HG03159 (cell line): ENCODE results near the gene CUTC.

Experiments used
- ATAC-seq: cut with Tn5 transposase; IDR thresholded peaks from one replicate; pipeline ENCODE4 v1.9.1; 2021; ENCODE audit warnings: mild to moderate bottlenecking, moderate library complexity; ENCODE audit not compliant: unreplicated experiment

CUTC gene

GRCh38 chr10:99781734-99782429 is 49.8 kb downstream of the CUTC start:
- no peak for ATAC-seq

GRCh38 chr10:99782447-99783286 is 50.6 kb downstream of the CUTC start, which contains the start of gene ABCC2:
Gene ABCC2 (plus strand): TSS chr10:99782640. CDS start chr10:99782845, 205 bp downstream.
- no peak for ATAC-seq

GRCh38 chr10:99784016-99784726 is 52.1 kb downstream of the CUTC start:
- ATAC-seq = no peak

- no peak for ATAC-seq
Observed at GRCh38 chr10:99784727-99785441, 52.9 kb downstream of the CUTC start.

- ATAC-seq = no peak
Observed at GRCh38 chr10:99785646-99786045, 53.6 kb downstream of the CUTC start.

GRCh38 chr10:99787311-99787710 is 55.3 kb downstream of the CUTC start:
- no peak for ATAC-seq

GRCh38 chr10:99787782-99788445 is 55.9 kb downstream of the CUTC start:
- ATAC-seq = no peak

- no peak for ATAC-seq
Observed at GRCh38 chr10:99788598-99789256, 56.7 kb downstream of the CUTC start.

GRCh38 chr10:99791831-99792230 is 59.8 kb downstream of the CUTC start:
- ATAC-seq = no peak

GRCh38 chr10:99793819-99794218 is 61.8 kb downstream of the CUTC start:
- ATAC-seq = no peak

GRCh38 chr10:99796928-99797327 is 64.9 kb downstream of the CUTC start:
- no peak for ATAC-seq

GRCh38 chr10:99798031-99798430 is 66.0 kb downstream of the CUTC start:
- no peak for ATAC-seq

GRCh38 chr10:99798920-99799319 is 66.9 kb downstream of the CUTC start:
- ATAC-seq = no peak

GRCh38 chr10:99799613-99800012 is 67.6 kb downstream of the CUTC start:
- no peak for ATAC-seq

GRCh38 chr10:99804471-99804870 is 72.4 kb downstream of the CUTC start:
- ATAC-seq = no peak

GRCh38 chr10:99805190-99805589 is 73.2 kb downstream of the CUTC start:
- no peak for ATAC-seq
